NCI-H345 treated with DMSO at 0.1 percent for 48 hours (cell line): Measurements from ENCODE around the gene STX4.

Experiments used
- DNase-seq: peaks from one replicate; lab custom pipeline; 2025; ENCODE audit not compliant: unreplicated experiment; lab: John Stamatoyannopoulos, UW

The STX4 gene

GRCh38 chr16:31061813-31062440 is 28.6 kb downstream of the STX4 start:
- no peak for DNase-seq

- no peak for DNase-seq
These were observed 30.1 kb downstream of the STX4 start for GRCh38 chr16:31063495-31063842.

DNA sequence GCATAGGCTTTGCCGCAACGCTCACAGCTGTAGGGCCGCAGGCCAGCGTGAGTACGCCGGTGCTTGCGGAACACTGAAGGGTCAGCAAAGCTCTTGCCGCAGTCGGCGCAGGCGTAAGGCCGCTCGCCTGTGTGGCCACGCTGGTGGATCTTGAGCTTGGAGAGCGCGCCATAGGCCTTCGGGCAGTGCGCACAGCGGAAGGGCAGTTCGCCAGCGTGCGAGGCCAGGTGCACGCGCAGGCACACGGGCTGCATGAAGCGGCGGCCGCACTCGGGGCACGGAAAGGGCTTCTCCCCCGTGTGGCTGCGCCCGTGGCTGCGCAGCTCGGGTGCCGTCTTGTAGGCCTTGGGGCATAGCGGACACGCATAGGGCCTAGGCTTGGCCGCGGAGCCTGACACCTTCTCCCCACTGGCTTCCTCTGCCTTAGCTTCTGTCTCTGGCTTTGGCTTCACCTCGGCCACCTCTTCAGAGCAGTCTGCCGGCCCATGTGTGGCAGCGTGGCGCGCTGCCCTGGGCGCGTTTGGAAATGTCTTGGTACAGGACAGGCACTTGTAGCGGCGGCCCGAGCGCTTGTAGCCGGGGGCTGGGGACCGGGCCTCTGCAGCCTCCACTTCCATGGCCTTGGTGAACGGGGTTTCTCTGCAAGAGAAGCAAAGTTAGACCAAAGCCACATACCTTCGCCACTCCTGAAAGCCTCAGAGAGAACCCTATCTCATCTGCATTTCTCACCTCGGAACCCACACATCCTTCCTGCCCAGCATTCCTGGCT is 30.7 kb downstream of the STX4 start:
- no peak for DNase-seq

- DNase-seq, result no peak
These were observed 31.6 kb downstream of the STX4 start for GRCh38 chr16:31064882-31065461.

DNA sequence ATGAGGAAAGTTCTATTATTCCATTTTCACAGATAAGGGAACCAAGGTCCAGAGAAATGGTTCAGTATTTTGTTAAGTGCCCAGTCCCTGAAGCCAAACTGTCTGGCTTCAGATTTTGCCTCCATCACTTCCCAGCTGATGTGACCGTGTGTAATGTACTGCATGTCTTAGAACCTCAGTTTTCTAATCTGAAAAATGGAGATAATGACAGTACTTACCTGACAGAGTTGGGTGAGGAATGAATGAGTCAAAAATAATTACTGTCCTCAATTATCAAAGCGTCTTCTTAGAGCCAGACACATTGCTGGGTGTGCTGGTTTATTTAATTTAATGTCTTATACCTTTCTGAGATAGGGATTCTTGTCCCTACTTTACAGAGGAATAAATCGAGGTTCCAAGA is 34.0 kb downstream of the STX4 start:
- DNase-seq, result no peak

DNA sequence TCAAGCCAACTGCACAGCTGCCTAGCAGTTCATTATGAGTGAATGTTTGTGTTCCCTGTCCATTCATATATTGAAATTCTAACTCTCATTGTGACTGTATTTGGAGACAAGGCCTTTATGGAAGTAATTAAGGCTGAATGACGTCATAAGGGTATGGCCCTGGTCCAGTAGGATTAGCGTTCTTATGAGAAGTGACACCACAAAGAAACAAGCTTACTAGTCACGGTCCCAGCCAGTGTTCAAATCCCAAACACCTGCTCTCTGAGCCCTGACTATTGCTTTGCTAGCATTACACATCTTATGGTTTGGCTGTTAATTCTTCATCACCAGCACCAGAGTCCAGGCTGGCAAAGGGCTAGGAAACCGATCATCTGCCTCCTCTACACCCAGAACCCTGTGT is 38.5 kb downstream of the STX4 start:
- no peak for DNase-seq

DNA sequence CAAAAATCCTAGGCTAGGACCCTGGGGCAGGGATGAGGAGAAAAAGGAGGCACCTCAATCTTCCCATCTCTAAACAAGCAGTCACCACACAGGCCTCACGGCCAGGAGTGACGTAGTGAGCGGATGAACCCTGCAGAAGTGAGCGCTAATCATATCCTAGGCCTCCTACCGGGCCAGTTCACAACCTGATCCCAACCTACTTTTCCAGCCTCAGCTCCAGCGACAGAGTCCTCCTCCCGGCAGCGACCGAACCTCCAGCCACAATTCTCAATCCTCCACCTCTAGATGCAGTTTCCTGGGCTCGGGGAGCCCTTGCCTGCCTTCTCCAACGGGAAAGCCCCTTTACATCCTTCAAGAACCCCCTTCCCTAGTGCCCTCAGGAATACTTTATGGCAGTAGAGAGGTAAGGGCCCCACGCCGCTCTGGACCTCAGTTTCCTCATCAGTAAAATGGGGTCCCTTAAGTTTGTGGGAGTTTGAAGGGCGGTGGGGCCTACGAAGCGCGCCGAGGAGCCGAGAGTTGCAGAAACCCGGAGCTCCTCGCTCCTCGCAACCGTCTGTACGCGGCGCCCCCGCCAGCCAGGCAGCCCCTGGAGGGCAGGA is 39.3 kb downstream of the STX4 start:
- no peak for DNase-seq

DNA sequence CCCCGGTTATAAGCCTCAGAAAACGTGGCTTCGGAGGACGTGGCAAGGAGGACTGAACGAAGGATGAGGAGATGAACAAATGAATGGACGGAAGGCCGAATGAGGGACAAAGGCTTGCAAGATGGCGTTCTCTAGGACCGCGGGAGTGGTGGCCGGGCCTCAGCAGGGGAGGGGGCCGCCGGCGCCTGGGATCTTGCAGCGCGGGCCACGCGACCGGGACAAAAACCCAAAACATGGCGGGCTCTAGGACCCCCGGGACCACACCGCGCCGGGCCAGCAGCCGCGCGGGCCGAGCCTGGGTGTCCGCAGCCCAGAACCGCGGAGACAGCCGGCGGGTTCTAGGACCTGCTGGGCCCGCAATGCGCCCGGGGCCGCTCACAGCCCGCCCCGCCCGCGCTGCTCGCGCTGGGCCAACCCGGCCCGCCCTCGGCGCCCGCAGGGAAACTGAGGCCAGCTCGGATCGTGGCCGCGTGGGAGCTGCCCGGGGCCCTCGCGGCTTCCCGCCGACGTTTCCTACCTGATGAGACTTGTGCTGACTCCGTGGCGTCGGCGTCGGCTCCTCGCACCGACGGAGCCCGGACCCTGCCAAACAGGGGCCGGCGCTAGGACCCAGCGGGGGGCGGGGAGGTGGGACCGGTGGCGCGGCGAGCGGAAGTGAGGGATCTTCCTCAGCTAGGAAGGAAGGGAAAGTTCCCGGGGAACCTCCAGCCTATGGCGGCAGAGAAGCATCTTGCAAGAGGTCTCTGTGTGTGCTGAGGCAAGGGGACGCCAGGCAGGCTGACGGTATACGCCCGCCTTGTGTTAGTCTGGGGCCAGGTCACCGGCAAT is 40.0 kb downstream of the STX4 start:
- peak; percentile 84 for DNase-seq

DNA sequence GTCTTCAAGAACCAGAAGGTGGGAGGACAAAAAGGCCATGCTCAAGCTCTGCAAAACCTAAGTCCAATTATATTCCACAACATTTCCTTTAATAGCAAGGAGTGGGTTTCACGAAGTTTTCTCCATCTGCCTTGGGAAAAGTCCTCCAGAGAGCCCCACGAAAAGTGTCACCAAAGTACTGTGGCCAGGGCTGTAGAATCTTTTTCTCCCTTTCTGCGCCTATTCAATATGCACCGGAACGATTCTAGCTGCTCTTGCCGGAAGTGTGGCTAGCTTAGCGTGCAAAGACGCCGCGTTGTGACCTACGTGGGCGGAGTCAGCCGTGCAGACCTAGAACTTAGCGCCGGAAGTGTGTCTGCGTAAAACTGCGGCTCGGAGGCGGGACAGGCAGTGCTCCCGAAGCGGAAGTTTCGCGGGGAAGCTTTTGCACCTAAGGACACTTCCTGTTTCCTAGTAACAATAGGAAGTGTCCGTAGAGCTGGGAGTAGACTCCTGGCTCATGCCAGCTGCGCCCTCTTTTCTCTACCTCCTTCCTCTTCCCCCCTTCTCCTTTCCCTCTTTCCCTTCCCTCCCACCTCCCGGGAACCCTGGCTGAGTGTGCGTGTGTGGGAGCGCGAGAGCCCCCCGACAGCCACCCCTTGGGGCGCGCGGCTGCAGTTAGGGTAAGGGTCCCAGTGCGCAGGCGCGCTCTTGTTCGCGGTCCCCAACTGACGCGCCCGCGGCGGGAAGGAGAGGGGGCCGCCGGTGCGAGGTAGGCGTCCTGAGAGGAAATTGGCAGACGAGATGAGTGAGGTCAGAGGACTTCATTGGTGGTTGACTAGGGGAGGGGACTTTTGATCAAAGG is 40.8 kb downstream of the STX4 start, which contains the start of the genes ZNF646 and ZNF668:
Gene ZNF646, plus strand, starts transcription at position 453 of the 844 bp plus-strand sequence. CDS start 1,903 bp downstream, outside the sequence.
Gene ZNF668, minus strand, starts transcription at position 271 of the 844 bp plus-strand sequence. CDS start 9,781 bp downstream, outside the sequence.
- peak; percentile 100 for DNase-seq

DNA sequence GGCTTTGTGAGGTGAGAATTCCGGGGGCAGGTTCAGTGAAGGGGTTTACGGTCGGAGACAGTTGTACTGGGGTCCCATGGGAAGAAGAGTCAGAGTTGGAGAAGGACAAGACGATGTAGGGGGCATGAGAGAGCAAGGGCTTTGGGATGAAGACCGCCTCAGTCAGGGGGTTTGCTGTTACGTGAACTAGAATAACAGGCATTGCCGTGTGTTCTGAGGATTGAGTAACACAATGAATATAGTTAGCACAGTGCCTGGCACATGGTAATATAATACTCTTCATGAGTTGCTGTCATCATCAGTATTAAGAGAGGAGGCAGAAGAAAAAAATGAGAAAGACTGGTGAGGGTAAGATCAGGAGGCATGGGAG is 41.4 kb downstream of the STX4 start:
- DNase-seq, result no peak

GRCh38 chr16:31076319-31076718 is 43.0 kb downstream of the STX4 start:
- DNase-seq, result no peak

DNA sequence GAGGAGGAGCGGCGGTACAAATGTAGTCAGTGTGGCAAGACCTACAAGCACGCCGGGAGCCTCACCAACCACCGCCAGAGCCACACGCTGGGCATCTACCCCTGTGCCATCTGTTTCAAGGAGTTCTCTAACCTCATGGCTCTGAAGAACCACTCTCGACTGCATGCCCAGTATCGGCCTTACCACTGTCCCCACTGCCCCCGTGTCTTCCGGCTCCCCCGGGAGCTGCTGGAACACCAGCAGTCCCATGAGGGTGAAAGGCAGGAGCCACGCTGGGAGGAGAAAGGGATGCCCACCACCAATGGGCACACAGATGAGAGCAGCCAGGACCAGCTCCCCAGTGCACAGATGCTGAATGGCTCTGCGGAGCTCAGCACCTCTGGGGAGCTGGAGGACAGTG is 43.7 kb downstream of the STX4 start:
- DNase-seq, result no peak

GRCh38 chr16:31077592-31078396 is 44.4 kb downstream of the STX4 start:
- no peak for DNase-seq

- DNase-seq, result no peak
These were observed 45.4 kb downstream of the STX4 start for GRCh38 chr16:31078597-31079341.

- no peak for DNase-seq
These were observed 46.1 kb downstream of the STX4 start for GRCh38 chr16:31079342-31079944.

GRCh38 chr16:31080035-31080629 is 46.8 kb downstream of the STX4 start:
- DNase-seq, result no peak

DNA sequence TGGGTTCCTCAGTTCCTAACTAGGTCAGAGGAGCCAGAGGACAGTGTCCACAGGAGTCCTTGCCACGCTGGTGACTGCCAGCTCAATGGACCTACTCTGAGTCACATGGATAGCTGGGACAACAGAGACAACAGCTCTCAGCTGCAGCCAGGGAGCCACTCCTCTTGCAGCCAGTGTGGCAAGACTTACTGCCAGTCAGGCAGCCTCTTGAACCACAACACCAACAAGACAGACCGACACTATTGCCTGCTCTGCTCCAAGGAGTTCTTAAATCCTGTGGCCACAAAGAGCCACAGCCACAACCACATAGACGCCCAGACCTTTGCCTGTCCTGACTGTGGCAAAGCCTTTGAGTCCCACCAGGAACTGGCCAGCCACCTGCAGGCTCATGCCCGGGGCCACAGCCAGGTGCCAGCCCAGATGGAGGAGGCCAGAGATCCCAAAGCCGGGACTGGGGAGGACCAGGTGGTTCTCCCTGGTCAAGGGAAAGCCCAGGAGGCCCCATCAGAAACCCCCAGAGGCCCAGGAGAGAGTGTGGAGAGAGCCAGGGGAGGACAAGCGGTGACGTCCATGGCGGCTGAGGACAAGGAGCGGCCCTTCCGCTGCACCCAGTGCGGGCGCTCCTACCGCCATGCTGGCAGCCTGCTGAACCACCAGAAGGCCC is 47.5 kb downstream of the STX4 start:
- DNase-seq, result no peak
